ENCODE data around the gene KLF5.

KLF5 gene

GRCh38 chr13:73035660-73036059 lies 23.1 kb upstream of the KLF5 start:
- ChIA-PET CTCF (no interaction called here), POLR2A (ENCODE audit: low non-redundant PET) (no interaction called here)
- no peak for DNase-seq (ENCODE audit: low spot score)
- no peak overlapping the region for H3K27ac ChIP-seq
- no peak for TF ChIP-seq CTCF (conservative IDR thresholded peaks at IDR 0.05; ENCODE audit: low read depth)

- no peak for DNase-seq (ENCODE audit: low spot score)
- no peak overlapping the region for H3K27ac ChIP-seq
- ChIA-PET CTCF (no interaction called here), POLR2A (ENCODE audit: low non-redundant PET) (interaction anchor here (0.6 kb wide), 1 partner anchor 173 kb away, joined by 3 read pairs; no protein-coding TSS in a partner anchor)
- TF ChIP-seq CTCF (conservative IDR thresholded peaks at IDR 0.05; ENCODE audit: low read depth): no peak
Measured at GRCh38 chr13:73036566-73036965, 22.2 kb upstream of the KLF5 start.

GRCh38 chr13:73038064-73038463 lies 20.7 kb upstream of the KLF5 start:
- H3K27ac ChIP-seq: no peak overlapping the region
- ChIA-PET POLR2A (ENCODE audit: low non-redundant PET) (no interaction called here), CTCF (interaction anchor here (0.6 kb wide), 1 partner anchor 26 kb away, joined by 4 read pairs; no protein-coding TSS in a partner anchor)
- no peak for DNase-seq (ENCODE audit: low spot score)
- TF ChIP-seq CTCF (conservative IDR thresholded peaks at IDR 0.05; ENCODE audit: low read depth): no peak

GRCh38 chr13:73039201-73040108 lies 19.4 kb upstream of the KLF5 start:
- ChIA-PET CTCF (interaction anchor here (0.6 kb wide), 1 partner anchor 180 kb away, joined by 3 read pairs; no protein-coding TSS in a partner anchor), POLR2A (ENCODE audit: low non-redundant PET) (no interaction called here)
- no peak for TF ChIP-seq CTCF (conservative IDR thresholded peaks at IDR 0.05; ENCODE audit: low read depth)
- no peak overlapping the region for H3K27ac ChIP-seq
- DNase-seq (ENCODE audit: low spot score): no peak

- no peak for DNase-seq (ENCODE audit: low spot score)
- CTCF ChIA-PET: no interaction called here
- no peak for TF ChIP-seq CTCF (conservative IDR thresholded peaks at IDR 0.05; ENCODE audit: low read depth)
- H3K27ac ChIP-seq: no peak overlapping the region
- POLR2A ChIA-PET (ENCODE audit: low non-redundant PET): no interaction called here
Measured at GRCh38 chr13:73040484-73040883, 18.3 kb upstream of the KLF5 start.

- ChIA-PET CTCF (no interaction called here), POLR2A (ENCODE audit: low non-redundant PET) (no interaction called here)
- TF ChIP-seq CTCF (conservative IDR thresholded peaks at IDR 0.05; ENCODE audit: low read depth): no peak
- H3K27ac ChIP-seq: no peak overlapping the region
- DNase-seq (ENCODE audit: low spot score): no peak
Measured at GRCh38 chr13:73040968-73041596, 17.7 kb upstream of the KLF5 start.

Data from RWPE1 (cell line).